ENCODE data around the gene OR51L1. TPM values are rescaled to one million over a fixed set of nuclear protein-coding genes. Genes with fewer than 3 reads are reported as not detected.

Gene OR51L1
- total RNA-seq, 4 donors from 2014 or later = not detected

DNA sequence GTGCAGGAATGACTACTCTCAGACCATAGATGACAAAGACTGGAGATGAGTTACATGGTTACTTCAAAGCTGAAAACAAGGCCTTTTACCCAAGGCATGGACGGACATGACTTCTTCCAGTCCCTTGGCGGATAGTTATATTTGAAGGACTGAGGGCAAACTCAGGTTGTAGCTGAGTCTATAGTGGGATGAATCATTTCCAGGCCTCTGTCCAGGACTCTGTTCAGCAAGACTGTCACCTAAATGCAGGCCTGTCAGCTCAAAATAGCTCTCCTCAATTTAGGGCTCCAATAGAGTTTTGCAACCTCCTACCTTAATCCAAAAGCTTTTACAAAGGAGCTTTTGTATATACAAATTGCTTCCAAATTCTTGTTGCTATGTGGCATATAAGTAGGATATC lies 27.3 kb downstream of the OR51L1 start:
- WGBS, 2 donors = 88 to 100% methylated on average over 2 of the region's 2 CpGs

DNA sequence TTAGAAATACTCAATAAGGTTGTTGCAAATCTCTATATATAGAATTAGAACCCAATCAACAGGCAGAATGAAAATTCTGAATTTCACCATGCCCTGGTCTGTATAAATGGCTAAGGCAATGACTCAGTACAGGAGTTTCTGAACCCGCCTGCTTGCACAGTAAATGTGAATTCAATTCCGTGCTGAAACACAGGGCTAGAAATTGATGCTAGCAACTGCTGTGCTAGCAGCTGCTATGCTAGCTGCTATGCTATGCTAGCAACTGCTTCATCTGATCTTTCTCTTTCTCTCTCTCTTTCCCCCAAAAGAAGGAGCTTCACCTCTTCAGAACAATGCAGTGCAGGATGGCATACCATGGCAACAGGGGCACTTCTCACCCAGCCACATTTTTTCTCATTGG lies 42.0 kb downstream of the OR51L1 start:
- Histone ChIP-seq H3K4me1 (no peaks in the 10 kb centered on the region), H3K27ac (no peak overlapping the region), H3K27me3 (no peaks in the 10 kb centered on the region), H3K9me3 (no peaks in the 10 kb centered on the region), H3K36me3 (no peaks in the 10 kb centered on the region), H3K4me3 (no peak overlapping the region)
- WGBS, 2 donors = 68 to 76% methylated on average over 2 of the region's 2 CpGs
- TF ChIP-seq POLR2A (IDR thresholded peaks at IDR 0.05) = no peak
- TF ChIP-seq EP300 (IDR thresholded peaks at IDR 0.05) = no peak
- TF ChIP-seq, protein P1, sequence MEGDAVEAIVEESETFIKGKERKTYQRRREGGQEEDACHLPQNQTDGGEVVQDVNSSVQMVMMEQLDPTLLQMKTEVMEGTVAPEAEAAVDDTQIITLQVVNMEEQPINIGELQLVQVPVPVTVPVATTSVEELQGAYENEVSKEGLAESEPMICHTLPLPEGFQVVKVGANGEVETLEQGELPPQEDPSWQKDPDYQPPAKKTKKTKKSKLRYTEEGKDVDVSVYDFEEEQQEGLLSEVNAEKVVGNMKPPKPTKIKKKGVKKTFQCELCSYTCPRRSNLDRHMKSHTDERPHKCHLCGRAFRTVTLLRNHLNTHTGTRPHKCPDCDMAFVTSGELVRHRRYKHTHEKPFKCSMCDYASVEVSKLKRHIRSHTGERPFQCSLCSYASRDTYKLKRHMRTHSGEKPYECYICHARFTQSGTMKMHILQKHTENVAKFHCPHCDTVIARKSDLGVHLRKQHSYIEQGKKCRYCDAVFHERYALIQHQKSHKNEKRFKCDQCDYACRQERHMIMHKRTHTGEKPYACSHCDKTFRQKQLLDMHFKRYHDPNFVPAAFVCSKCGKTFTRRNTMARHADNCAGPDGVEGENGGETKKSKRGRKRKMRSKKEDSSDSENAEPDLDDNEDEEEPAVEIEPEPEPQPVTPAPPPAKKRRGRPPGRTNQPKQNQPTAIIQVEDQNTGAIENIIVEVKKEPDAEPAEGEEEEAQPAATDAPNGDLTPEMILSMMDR (IDR thresholded peaks at IDR 0.05) = no peak
- DNase-seq (ENCODE audit: low spot score in 2 of 2) = no peak

More for the DNA sequence above, 27.3 kb downstream of the OR51L1 start:
- Histone ChIP-seq H3K4me1 (no peaks in the 10 kb centered on the region), H3K4me3 (no peak overlapping the region), H3K9me3 (peaks cover 0 to 25% (median 5%) of the 10 kb centered on the region in 4 donors), H3K27me3 (no peaks in the 10 kb centered on the region), H3K36me3 (no peaks in the 10 kb centered on the region), H3K27ac (no peak overlapping the region)
- TF ChIP-seq POLR2A (IDR thresholded peaks at IDR 0.05) (no peak), EP300 (IDR thresholded peaks at IDR 0.05) (no peak)
- TF ChIP-seq, protein P1 (IDR thresholded peaks at IDR 0.05) = no peak
- no peak for DNase-seq (ENCODE audit: low spot score in 2 of 2)

DNA sequence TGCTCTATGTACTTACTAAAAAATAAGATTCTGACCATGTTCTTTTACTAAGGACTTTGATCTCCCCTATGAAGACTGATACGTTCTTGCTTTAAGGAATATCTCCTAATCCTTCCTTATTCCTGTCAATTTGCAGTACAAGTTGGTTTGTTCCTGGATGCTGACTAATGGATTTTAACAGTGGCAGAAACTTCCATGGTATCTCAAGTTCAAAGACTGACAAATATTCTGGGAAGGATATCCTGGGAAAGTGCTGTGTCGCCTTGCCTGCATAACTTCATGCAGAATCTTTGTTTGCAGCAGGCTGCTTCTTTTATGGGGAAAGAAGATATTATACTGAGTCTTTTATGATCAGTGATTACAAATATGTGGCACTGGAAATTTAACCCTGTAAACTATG lies 43.3 kb downstream of the OR51L1 start:
- Histone ChIP-seq H3K27me3 (no peaks in the 10 kb centered on the region), H3K9me3 (no peaks in the 10 kb centered on the region), H3K36me3 (no peaks in the 10 kb centered on the region), H3K4me3 (no peak overlapping the region), H3K4me1 (no peaks in the 10 kb centered on the region), H3K27ac (no peak overlapping the region)
- DNase-seq (ENCODE audit: low spot score in 2 of 2) = no peak
- WGBS, 2 donors = 51 to 52% methylated on average over 2 of the region's 2 CpGs
- no peak for TF ChIP-seq EP300 (IDR thresholded peaks at IDR 0.05)
- no peak for TF ChIP-seq POLR2A (IDR thresholded peaks at IDR 0.05)
- TF ChIP-seq, protein P1 (IDR thresholded peaks at IDR 0.05) = no peak

DNA sequence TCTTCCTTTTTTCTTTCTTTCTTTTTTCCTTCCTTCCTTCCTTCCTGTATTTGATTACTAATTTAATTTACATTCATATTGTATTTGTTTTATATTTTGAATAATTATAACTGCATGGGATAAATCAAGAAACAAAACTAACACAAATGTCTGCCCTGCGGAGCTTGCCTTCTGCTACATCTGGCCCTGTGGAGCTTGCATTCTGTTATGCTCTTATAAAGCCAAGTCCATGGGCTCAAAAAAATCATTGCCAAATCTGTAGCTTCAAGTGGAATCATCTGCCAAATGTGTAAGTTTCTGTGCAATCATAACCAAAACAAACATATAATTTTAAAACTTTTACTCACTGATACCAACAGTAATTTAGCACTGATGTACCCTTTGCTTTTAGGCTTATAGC lies 43.7 kb downstream of the OR51L1 start:
- H3K4me3 ChIP-seq = no peak overlapping the region
- 71 to 89% methylated on average over 1 of the region's 1 CpG for WGBS, 2 donors
- TF ChIP-seq EP300 (IDR thresholded peaks at IDR 0.05) (no peak), POLR2A (IDR thresholded peaks at IDR 0.05) (no peak)
- TF ChIP-seq, protein P1 (IDR thresholded peaks at IDR 0.05) = no peak

DNA sequence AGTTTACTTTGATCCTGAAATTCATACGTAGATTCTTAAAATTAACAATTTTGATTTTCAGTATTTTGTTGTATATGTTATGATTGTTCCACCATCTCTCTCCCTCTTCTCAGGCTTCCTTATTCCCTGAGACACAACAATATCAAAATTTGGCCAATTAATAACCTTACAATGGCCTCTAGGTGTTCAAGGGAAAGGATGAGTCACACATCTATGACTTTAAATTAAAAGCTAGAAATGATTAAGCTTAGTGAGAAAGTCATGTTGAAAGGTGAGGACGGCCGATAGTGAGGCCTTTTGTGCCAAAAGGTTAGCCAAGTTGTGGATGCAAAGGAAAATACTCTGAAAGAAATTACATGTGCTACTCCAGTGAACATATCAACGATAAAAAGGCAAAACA lies 46.2 kb downstream of the OR51L1 start:
- Histone ChIP-seq H3K36me3 (no peaks in the 10 kb centered on the region), H3K4me1 (no peaks in the 10 kb centered on the region), H3K27me3 (no peaks in the 10 kb centered on the region), H3K27ac (no peak overlapping the region), H3K4me3 (no peak overlapping the region), H3K9me3 (no peaks in the 10 kb centered on the region)
- TF ChIP-seq POLR2A (IDR thresholded peaks at IDR 0.05) = no peak
- TF ChIP-seq, protein P1 (IDR thresholded peaks at IDR 0.05) = no peak
- no peak for TF ChIP-seq EP300 (IDR thresholded peaks at IDR 0.05)
- 68 to 70% methylated on average over 4 of the region's 4 CpGs for WGBS, 2 donors
- no peak for DNase-seq (ENCODE audit: low spot score in 2 of 2)

More for the DNA sequence above, 43.7 kb downstream of the OR51L1 start:
- Histone ChIP-seq H3K27me3 (no peaks in the 10 kb centered on the region), H3K27ac (no peak overlapping the region), H3K9me3 (no peaks in the 10 kb centered on the region), H3K36me3 (no peaks in the 10 kb centered on the region), H3K4me1 (no peaks in the 10 kb centered on the region)
- no peak for DNase-seq (ENCODE audit: low spot score in 2 of 2)
